Neuronal stem cell (in vitro differentiated cells): ENCODE results near the gene IPO9.

Experiments used
- DNase-seq: peaks from one replicate; pipeline ENCODE4 v3.0.0-alpha.2; 2013; ENCODE audit warnings: low spot score
- H2AFZ ChIP-seq: one replicate; pipeline ENCODE4 v1.6.1; 2013; ENCODE audit warnings: mild to moderate bottlenecking, low read length, inconsistent platforms
- H2AK5ac ChIP-seq: 2 replicates; pipeline ENCODE4 v1.6.1; 2013; ENCODE audit warnings: low read depth, mild to moderate bottlenecking, inconsistent platforms, low read length, moderate library complexity, mixed read lengths
- H2BK120ac ChIP-seq: 2 replicates; pipeline ENCODE4 v1.6.1; 2013; ENCODE audit warnings: low read depth, mild to moderate bottlenecking, inconsistent platforms, low read length, moderate library complexity, mixed read lengths
- H2BK12ac ChIP-seq: one replicate; pipeline ENCODE4 v1.6.1; 2013; ENCODE audit warnings: low read length, inconsistent platforms
- H2BK15ac ChIP-seq: 2 replicates; pipeline ENCODE4 v1.6.1; 2013; ENCODE audit warnings: mild to moderate bottlenecking, low read length, inconsistent platforms, mixed read lengths
- H2BK5ac ChIP-seq: one replicate; pipeline ENCODE4 v1.6.1; 2013; ENCODE audit warnings: inconsistent platforms, mild to moderate bottlenecking, low read length, moderate library complexity
- H3K14ac ChIP-seq: one replicate; pipeline ENCODE4 v1.6.1; 2013; ENCODE audit warnings: low read length, inconsistent platforms
- H3K18ac ChIP-seq: 2 replicates; pipeline ENCODE4 v1.6.1; 2013; ENCODE audit warnings: low read length, inconsistent platforms
- H3K23ac ChIP-seq: 2 replicates; pipeline ENCODE4 v1.6.1; 2013; ENCODE audit warnings: low read depth, mild to moderate bottlenecking, mixed read lengths, low read length, inconsistent platforms; ENCODE audit not compliant: poor library complexity
- H3K27ac ChIP-seq: replicated peaks from 3 replicates; pipeline ENCODE4 v1.5.1; 2013; ENCODE audit warnings: low read length, inconsistent platforms
- H3K27me3 ChIP-seq, 3 experiments: 2 replicates each; pipeline ENCODE4 v1.6.1; 2013; ENCODE audit warnings: low read length in 3 of 3, mild to moderate bottlenecking in 2 of 3, inconsistent platforms in 1 of 3, low read depth in 1 of 3, mixed read lengths in 1 of 3, moderate library complexity in 1 of 3; ENCODE audit not compliant: control insufficient read depth in 3 of 3, insufficient read depth in 3 of 3
- H3K36me3 ChIP-seq, 2 donors: replicated peaks in 1 of 2; 2 replicates each; pipeline ENCODE4 v1.6.1; 2013; ENCODE audit warnings: low read length in 2 of 2; ENCODE audit not compliant: control insufficient read depth in 2 of 2, insufficient read depth in 2 of 2
- H3K4ac ChIP-seq: 2 replicates; pipeline ENCODE4 v1.6.1; 2013; ENCODE audit warnings: inconsistent platforms, mild to moderate bottlenecking, low read length, moderate library complexity
- H3K4me1 ChIP-seq, 2 donors: 1 replicate in 1 of 2; 2 replicates in 1 of 2; pipeline ENCODE4 v1.6.1; 2013; ENCODE audit warnings: low read length in 2 of 2, low read depth in 1 of 2; ENCODE audit not compliant: control insufficient read depth in 2 of 2, insufficient read depth in 1 of 2
- H3K4me2 ChIP-seq: one replicate; pipeline ENCODE4 v1.6.1; 2013; ENCODE audit warnings: mild to moderate bottlenecking, low read length, inconsistent platforms; ENCODE audit not compliant: insufficient read depth, poor library complexity, severe bottlenecking
- H3K4me3 ChIP-seq, 2 donors: 2 replicates each; pipeline ENCODE4 v1.5.1; 2013; ENCODE audit warnings: low read length in 2 of 2, mild to moderate bottlenecking in 2 of 2, inconsistent platforms in 1 of 2, moderate library complexity in 1 of 2
- H3K79me1 ChIP-seq: one replicate; pipeline ENCODE4 v1.6.1; 2013; ENCODE audit warnings: low read depth, mild to moderate bottlenecking, inconsistent platforms, low read length, moderate library complexity
- H3K9ac ChIP-seq: one replicate; pipeline ENCODE4 v1.6.1; 2013; ENCODE audit warnings: mild to moderate bottlenecking, low read depth, low read length, inconsistent platforms; ENCODE audit not compliant: poor library complexity
- H3K9me3 ChIP-seq, 2 donors: replicated peaks in 1 of 2; 2 replicates each; pipeline versions ENCODE3 to v1.6.1; 2013; ENCODE audit warnings: low read length in 2 of 2, mild to moderate bottlenecking in 2 of 2, inconsistent platforms in 1 of 2, low read depth in 1 of 2, mixed read lengths in 1 of 2, moderate library complexity in 1 of 2; ENCODE audit not compliant: control insufficient read depth in 2 of 2, insufficient read depth in 1 of 2
- H4K8ac ChIP-seq: one replicate; pipeline ENCODE4 v1.6.1; 2013; ENCODE audit warnings: low read depth, mild to moderate bottlenecking, inconsistent platforms, low read length, moderate library complexity
- H4K91ac ChIP-seq: one replicate; pipeline ENCODE4 v1.6.1; 2013; ENCODE audit warnings: low read length, low read depth, mild to moderate bottlenecking, inconsistent platforms; ENCODE audit not compliant: poor library complexity
- WGBS, 2 donors: extraction: QIAGEN DNeasy Blood & Tissue Kit; methylation state at CpG; one replicate each; pipeline ENCODE4 v1.1.7; 2013; ENCODE audit warnings: missing lambda C conversion rate in 2 of 2, mixed read lengths in 1 of 2; ENCODE audit not compliant: insufficient read length in 2 of 2, insufficient replicate concordance in 1 of 2; ENCODE audit errors: extremely low coverage in 2 of 2; 5-methylcytosine and 5-hydroxymethylcytosine counted together

The IPO9 gene

DNA sequence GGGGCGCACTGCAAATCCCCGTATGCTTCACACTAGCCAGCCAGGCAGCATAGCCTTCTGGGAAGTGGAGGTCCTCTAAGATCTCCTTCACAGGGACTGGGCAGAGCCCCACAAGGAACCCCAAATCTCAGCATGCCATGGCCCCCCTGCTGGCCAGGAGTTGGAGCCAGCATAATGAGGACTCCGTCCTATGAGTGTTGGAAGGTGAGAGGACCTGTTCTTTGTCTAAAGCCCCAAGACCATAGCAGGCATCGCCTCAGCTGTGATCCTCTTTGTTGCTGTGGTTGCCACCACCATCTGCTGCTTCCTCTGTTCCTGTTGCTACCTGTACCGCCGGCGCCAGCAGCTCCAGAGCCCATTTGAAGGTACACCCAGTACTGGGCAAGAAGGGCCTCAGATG is 61.3 kb downstream of the IPO9 start:
- Histone ChIP-seq H3K27ac (no peak overlapping the region), H3K23ac (no peak overlapping the region), H2BK15ac (no peak overlapping the region), H3K4me1 (peaks cover 11 to 16% of the 10 kb centered on the region in 2 donors), H2BK120ac (no peak overlapping the region), H3K4me3 (no peak overlapping the region), H4K91ac (no peak overlapping the region), H3K27me3 (peaks cover 0 to 62% (median 6%) of the 10 kb centered on the region in 3 experiments), H2AFZ (no peak overlapping the region), H3K9me3 (no peaks in the 10 kb centered on the region), H3K4ac (no peak overlapping the region), H2BK5ac (no peak overlapping the region), H3K14ac (no peak overlapping the region), H3K36me3 (no peaks in the 10 kb centered on the region), H3K9ac (no peak overlapping the region), H4K8ac (no peak overlapping the region), H2AK5ac (no peak overlapping the region), H2BK12ac (no peak overlapping the region), H3K79me1 (peaks cover 2% of the 10 kb centered on the region), H3K4me2 (no peak overlapping the region), H3K18ac (no peak overlapping the region)
- DNase-seq, result no peak
- no CpG with 5 or more reads among the region's 7 CpGs for WGBS, 2 donors

DNA sequence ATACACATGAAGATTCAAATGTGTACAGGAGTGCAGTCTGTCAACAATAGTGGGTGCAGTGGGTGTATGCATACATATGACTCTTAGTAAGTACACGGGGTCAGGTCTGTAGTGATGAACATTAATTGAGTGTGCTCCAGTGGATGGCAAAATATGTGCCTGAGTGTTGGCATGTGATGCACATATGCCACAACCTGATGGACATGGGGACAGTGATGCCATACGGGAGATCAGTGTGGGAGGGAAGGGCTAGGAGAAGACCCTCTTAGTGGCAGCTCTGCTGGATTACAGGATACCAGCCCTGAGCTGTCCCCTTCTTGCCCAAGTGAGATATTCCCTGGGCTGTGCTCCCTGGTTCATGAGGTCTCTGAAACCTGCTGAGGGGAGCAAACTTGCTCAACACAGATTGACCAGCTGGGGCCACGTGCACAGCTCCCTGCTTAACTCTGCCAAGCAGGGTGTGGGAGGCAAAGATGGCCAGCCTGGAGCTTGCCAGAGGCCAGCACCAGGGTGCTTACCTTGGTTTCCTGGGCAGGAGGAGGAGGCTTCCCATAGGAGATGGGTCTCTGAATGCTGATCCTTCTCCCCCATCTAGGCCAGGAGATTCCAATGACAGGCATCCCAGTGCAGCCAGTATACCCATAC is 62.0 kb downstream of the IPO9 start:
- no peak for DNase-seq
- H3K36me3 ChIP-seq, result no peaks in the 10 kb centered on the region
- no peak overlapping the region for H2AFZ ChIP-seq
- H3K14ac ChIP-seq, result no peak overlapping the region
- no peak overlapping the region for H3K23ac ChIP-seq
- H3K4ac ChIP-seq, result no peak overlapping the region
- H3K4me2 ChIP-seq, result no peak overlapping the region
- H3K4me1 ChIP-seq, result peaks cover 11 to 16% of the 10 kb centered on the region in 2 donors
- H3K4me3 ChIP-seq, result no peak overlapping the region
- H3K18ac ChIP-seq, result peak overlapping the region; percentile 7
- no peak overlapping the region for H3K27ac ChIP-seq
- no peak overlapping the region for H4K91ac ChIP-seq
- no peak overlapping the region for H2BK5ac ChIP-seq
- H4K8ac ChIP-seq, result no peak overlapping the region
- no peak overlapping the region for H2AK5ac ChIP-seq
- H3K27me3 ChIP-seq, result peaks cover 0 to 57% (median 6%) of the 10 kb centered on the region in 3 experiments
- peaks cover 2% of the 10 kb centered on the region for H3K79me1 ChIP-seq
- H2BK12ac ChIP-seq, result no peak overlapping the region
- H3K9me3 ChIP-seq, result no peaks in the 10 kb centered on the region
- no peak overlapping the region for H2BK15ac ChIP-seq
- no CpG with 5 or more reads among the region's 3 CpGs for WGBS, 2 donors
- no peak overlapping the region for H3K9ac ChIP-seq
- no peak overlapping the region for H2BK120ac ChIP-seq

DNA sequence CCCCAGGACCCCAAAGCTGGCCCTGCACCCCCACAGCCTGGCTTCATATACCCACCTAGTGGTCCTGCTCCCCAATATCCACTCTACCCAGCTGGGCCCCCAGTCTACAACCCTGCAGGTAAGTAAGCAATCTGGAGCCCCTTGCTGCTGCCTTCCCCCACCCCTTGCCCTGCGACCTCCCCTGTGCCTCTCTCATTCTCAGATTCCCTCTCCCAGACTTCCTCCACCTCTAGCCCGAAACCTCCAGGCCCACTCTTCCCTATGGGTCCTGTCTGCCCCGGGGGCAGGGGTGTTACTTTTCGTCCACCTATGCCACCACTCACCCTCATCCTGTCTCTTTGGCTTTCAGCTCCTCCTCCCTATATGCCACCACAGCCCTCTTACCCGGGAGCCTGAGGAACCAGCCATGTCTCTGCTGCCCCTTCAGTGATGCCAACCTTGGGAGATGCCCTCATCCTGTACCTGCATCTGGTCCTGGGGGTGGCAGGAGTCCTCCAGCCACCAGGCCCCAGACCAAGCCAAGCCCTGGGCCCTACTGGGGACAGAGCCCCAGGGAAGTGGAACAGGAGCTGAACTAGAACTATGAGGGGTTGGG is 62.6 kb downstream of the IPO9 start:
- Histone ChIP-seq H3K4ac (no peak overlapping the region), H3K9me3 (no peaks in the 10 kb centered on the region), H2BK15ac (no peak overlapping the region), H3K4me3 (no peak overlapping the region), H2BK5ac (no peak overlapping the region), H3K79me1 (peaks cover 2% of the 10 kb centered on the region), H4K8ac (no peak overlapping the region), H3K9ac (no peak overlapping the region), H2BK12ac (no peak overlapping the region), H3K4me1 (peaks cover 11 to 16% of the 10 kb centered on the region in 2 donors), H3K27me3 (peaks cover 0 to 53% (median 6%) of the 10 kb centered on the region in 3 experiments), H3K18ac (no peak overlapping the region), H2BK120ac (no peak overlapping the region), H4K91ac (no peak overlapping the region), H2AFZ (no peak overlapping the region), H3K23ac (peak overlapping the region; percentile 16), H3K27ac (no peak overlapping the region), H3K4me2 (no peak overlapping the region), H2AK5ac (peak overlapping the region; percentile 8), H3K14ac (no peak overlapping the region), H3K36me3 (no peaks in the 10 kb centered on the region)
- no peak for DNase-seq
- no CpG with 5 or more reads among the region's 5 CpGs for WGBS, 2 donors

- Histone ChIP-seq H2BK12ac (no peak overlapping the region), H3K36me3 (no peaks in the 10 kb centered on the region), H2BK120ac (no peak overlapping the region), H2AK5ac (peak overlapping the region; percentile 8), H4K91ac (no peak overlapping the region), H2AFZ (no peak overlapping the region), H3K4me3 (no peak overlapping the region), H3K23ac (no peak overlapping the region), H3K9me3 (no peaks in the 10 kb centered on the region), H2BK15ac (no peak overlapping the region), H3K4me2 (no peak overlapping the region), H2BK5ac (no peak overlapping the region), H3K18ac (no peak overlapping the region), H3K27ac (no peak overlapping the region), H3K9ac (no peak overlapping the region), H3K4ac (no peak overlapping the region), H3K14ac (no peak overlapping the region), H3K4me1 (peaks cover 11 to 16% of the 10 kb centered on the region in 2 donors), H4K8ac (no peak overlapping the region), H3K27me3 (peaks cover 0 to 46% (median 6%) of the 10 kb centered on the region in 3 experiments), H3K79me1 (peaks cover 2% of the 10 kb centered on the region)
- no peak for DNase-seq
- no CpG with 5 or more reads among the region's 6 CpGs for WGBS, 2 donors
Observed at GRCh38 chr1:201892211-201892610, 63.3 kb downstream of the IPO9 start.
